ENCODE results near the gene EXD3. TPM values are rescaled to one million over a fixed set of nuclear protein-coding genes. Genes with fewer than 3 reads are reported as not detected.

The EXD3 gene
- total RNA-seq, 2 experiments from 2014 or later = 20.8 to 27.0 TPM

- ChIA-PET CTCF (ENCODE audit: unreplicated experiment) (no interaction called here), POLR2A (no interaction called here)
- Histone ChIP-seq H3K36me3 (ENCODE audit: insufficient read depth, low read length) (no peaks in the 10 kb centered on the region), H3K4me2 (ENCODE audit: low read length) (peak overlapping the region; percentile 60; the same call in 1 of the 2 replicates), H3K4me1 (ENCODE audit: insufficient read depth, low read length, poor library complexity, severe bottlenecking) (peaks cover 49% of the 10 kb centered on the region), H2AFZ (ENCODE audit: low read length) (no peak overlapping the region), H3K9me2 (ENCODE audit: insufficient read depth, low read length) (no peaks in the 10 kb centered on the region), H3K27ac (ENCODE audit: low read depth, low read length, poor library complexity, severe bottlenecking) (no peak overlapping the region), H3K9me3 (ENCODE audit: low read length) (no peaks in the 10 kb centered on the region), H4K20me1 (ENCODE audit: insufficient read depth, low read length) (no peaks in the 10 kb centered on the region), H3K4me3 (ENCODE audit: low read depth, low read length, poor library complexity, severe bottlenecking) (no peak overlapping the region), H3K79me2 (ENCODE audit: insufficient read depth, low read depth, low read length) (no peaks in the 10 kb centered on the region)
- BruUV-seq (replicated peaks) = TSS peak; percentile 91
- no peak for TF ChIP-seq EZH2phosphoT487 (IDR thresholded peaks at IDR 0.05; ENCODE audit: borderline replicate concordance, low read depth, low read length)
- TF ChIP-seq, protein P1, sequence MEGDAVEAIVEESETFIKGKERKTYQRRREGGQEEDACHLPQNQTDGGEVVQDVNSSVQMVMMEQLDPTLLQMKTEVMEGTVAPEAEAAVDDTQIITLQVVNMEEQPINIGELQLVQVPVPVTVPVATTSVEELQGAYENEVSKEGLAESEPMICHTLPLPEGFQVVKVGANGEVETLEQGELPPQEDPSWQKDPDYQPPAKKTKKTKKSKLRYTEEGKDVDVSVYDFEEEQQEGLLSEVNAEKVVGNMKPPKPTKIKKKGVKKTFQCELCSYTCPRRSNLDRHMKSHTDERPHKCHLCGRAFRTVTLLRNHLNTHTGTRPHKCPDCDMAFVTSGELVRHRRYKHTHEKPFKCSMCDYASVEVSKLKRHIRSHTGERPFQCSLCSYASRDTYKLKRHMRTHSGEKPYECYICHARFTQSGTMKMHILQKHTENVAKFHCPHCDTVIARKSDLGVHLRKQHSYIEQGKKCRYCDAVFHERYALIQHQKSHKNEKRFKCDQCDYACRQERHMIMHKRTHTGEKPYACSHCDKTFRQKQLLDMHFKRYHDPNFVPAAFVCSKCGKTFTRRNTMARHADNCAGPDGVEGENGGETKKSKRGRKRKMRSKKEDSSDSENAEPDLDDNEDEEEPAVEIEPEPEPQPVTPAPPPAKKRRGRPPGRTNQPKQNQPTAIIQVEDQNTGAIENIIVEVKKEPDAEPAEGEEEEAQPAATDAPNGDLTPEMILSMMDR (conservative IDR thresholded peaks at IDR 0.05; ENCODE audit: low read length) = no peak
- intact Hi-C loops (cut with micrococcal nuclease; ENCODE audit: unreplicated experiment) = loop anchor here (5.0 kb wide), 1 partner anchor 147 kb away; no protein-coding TSS in a partner anchor
- DNase-seq (ENCODE audit: low spot score) = no peak
These were observed 123.0 kb downstream of the EXD3 start for GRCh38 chr9:137299938-137300337.

- Histone ChIP-seq H3K4me3 (ENCODE audit: low read depth, low read length, poor library complexity, severe bottlenecking) (no peak overlapping the region), H3K9me2 (ENCODE audit: insufficient read depth, low read length) (no peaks in the 10 kb centered on the region), H3K9me3 (ENCODE audit: low read length) (no peaks in the 10 kb centered on the region; the same call in 1 of the 2 replicates), H3K4me1 (ENCODE audit: insufficient read depth, low read length, poor library complexity, severe bottlenecking) (peaks cover 49% of the 10 kb centered on the region), H3K27ac (ENCODE audit: low read depth, low read length, poor library complexity, severe bottlenecking) (no peak overlapping the region), H4K20me1 (ENCODE audit: insufficient read depth, low read length) (no peaks in the 10 kb centered on the region), H2AFZ (ENCODE audit: low read length) (no peak overlapping the region), H3K4me2 (ENCODE audit: low read length) (no peak overlapping the region), H3K36me3 (ENCODE audit: insufficient read depth, low read length) (no peaks in the 10 kb centered on the region), H3K79me2 (ENCODE audit: insufficient read depth, low read depth, low read length) (no peaks in the 10 kb centered on the region)
- no peak for DNase-seq (ENCODE audit: low spot score)
- POLR2A ChIA-PET = no interaction called here
- intact Hi-C loops (cut with micrococcal nuclease; ENCODE audit: unreplicated experiment) = no loop called here
- no TSS peak for BruUV-seq (replicated peaks)
- CTCF ChIA-PET (ENCODE audit: unreplicated experiment) = no interaction called here
- TF ChIP-seq, protein P1 (conservative IDR thresholded peaks at IDR 0.05; ENCODE audit: low read length) = no peak
- no peak for TF ChIP-seq EZH2phosphoT487 (IDR thresholded peaks at IDR 0.05; ENCODE audit: borderline replicate concordance, low read depth, low read length)
These were observed 123.8 kb downstream of the EXD3 start for GRCh38 chr9:137299203-137299565.

DNA sequence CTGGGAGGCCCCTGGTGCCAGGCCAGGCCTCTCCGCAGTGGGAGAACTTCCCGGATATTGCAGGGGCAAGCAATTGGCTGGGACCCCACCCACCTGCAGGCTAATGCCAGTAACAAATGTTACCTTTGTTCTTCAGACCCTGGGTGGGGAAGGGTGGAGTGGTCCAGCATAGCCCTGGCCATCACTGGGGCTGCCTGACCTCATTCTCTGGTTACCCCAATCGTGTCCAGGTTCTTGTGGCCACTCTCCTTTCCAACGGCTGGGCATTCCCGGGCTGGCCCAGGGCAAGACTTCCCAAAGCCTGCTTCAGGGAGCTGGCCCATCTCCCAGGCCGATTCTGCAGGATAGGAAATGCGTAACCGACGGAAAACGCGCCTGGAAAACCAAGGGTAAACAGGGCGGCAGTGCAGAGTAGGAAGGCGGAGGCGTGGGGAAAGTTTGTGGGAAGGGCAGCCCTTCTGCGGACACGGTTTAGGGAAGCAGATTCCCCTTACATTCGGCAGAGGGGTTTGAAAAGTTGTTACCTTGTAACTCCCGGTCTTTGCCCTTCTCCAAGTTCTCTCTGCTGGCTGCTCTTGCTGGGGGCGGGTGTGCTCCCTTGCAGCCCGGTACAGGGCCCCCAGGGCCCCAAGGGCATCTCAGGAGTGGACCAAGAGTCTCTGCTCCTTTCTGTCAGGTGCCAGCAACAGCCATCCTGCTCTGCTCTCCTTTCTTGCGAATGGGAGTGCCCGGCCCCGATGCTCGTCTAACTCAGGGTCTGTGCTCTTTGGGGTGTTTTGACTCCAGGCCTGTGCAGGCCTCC, 124.4 kb downstream of the EXD3 start:
- Histone ChIP-seq H3K36me3 (ENCODE audit: insufficient read depth, low read length) (no peaks in the 10 kb centered on the region), H3K4me1 (ENCODE audit: insufficient read depth, low read length, poor library complexity, severe bottlenecking) (peaks cover 49% of the 10 kb centered on the region), H3K4me3 (ENCODE audit: low read depth, low read length, poor library complexity, severe bottlenecking) (no peak overlapping the region), H3K4me2 (ENCODE audit: low read length) (no peak overlapping the region), H3K9me3 (ENCODE audit: low read length) (no peaks in the 10 kb centered on the region; the same call in 1 of the 2 replicates), H4K20me1 (ENCODE audit: insufficient read depth, low read length) (no peaks in the 10 kb centered on the region), H3K27ac (ENCODE audit: low read depth, low read length, poor library complexity, severe bottlenecking) (no peak overlapping the region), H3K79me2 (ENCODE audit: insufficient read depth, low read depth, low read length) (no peaks in the 10 kb centered on the region), H3K9me2 (ENCODE audit: insufficient read depth, low read length) (no peaks in the 10 kb centered on the region), H2AFZ (ENCODE audit: low read length) (no peak overlapping the region)
- ChIA-PET POLR2A (no interaction called here), CTCF (ENCODE audit: unreplicated experiment) (no interaction called here)
- intact Hi-C loops (cut with micrococcal nuclease; ENCODE audit: unreplicated experiment) = no loop called here
- no peak for DNase-seq (ENCODE audit: low spot score)
- no peak for TF ChIP-seq EZH2phosphoT487 (IDR thresholded peaks at IDR 0.05; ENCODE audit: borderline replicate concordance, low read depth, low read length)
- TF ChIP-seq, protein P1 (conservative IDR thresholded peaks at IDR 0.05; ENCODE audit: low read length) = no peak
- BruUV-seq (replicated peaks) = no TSS peak
